Measurements from ENCODE around the gene SPRY4.

GRCh38 chr5:142304013-142304701 is 20.7 kb downstream of the SPRY4 start:
- TF ChIP-seq EZH2 (IDR thresholded peaks at IDR 0.05) (no peak), POLR2AphosphoS5 (IDR thresholded peaks at IDR 0.05; ENCODE audit: borderline replicate concordance, low read depth, low read length) (no peak)

All from SK-N-MC (cell line).